Measurements from ENCODE around the gene CXCR6.

DNA sequence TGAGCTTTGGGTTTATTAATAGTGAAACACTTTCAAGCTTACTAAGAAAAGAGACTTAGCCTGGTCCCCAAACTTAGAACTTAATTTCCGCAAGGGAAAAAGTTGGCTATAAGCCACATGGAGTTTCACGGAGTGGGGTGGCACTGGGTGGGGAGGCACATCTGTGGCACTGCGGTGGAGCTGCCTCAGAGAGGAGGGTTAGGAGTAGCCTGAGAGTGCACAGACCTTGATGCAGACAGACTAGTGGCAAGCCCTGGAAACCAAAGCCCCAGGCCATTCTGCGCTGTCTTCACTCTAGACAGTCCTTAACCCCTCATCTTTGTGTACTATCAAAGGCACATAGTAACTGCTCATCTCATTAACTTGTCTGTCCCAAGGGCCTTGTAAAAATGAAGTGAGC is 22.0 kb downstream of the CXCR6 start:
- TF ChIP-seq FOXM1 (IDR thresholded peaks at IDR 0.05; ENCODE audit: borderline replicate concordance, low read depth), result no peak
- no peak for TF ChIP-seq TAF1 (IDR thresholded peaks at IDR 0.05; ENCODE audit: low read depth)
- TF ChIP-seq RAD21 (IDR thresholded peaks at IDR 0.05; ENCODE audit: low read depth), result no peak
- TF ChIP-seq EP300 (IDR thresholded peaks at IDR 0.05; ENCODE audit: borderline replicate concordance), result no peak
- no peak for TF ChIP-seq EGR1 (IDR thresholded peaks at IDR 0.05)
- TF ChIP-seq TEAD4 (IDR thresholded peaks at IDR 0.05), result no peak
- TF ChIP-seq ZBTB7A (IDR thresholded peaks at IDR 0.05; ENCODE audit: low read depth), result no peak
- TF ChIP-seq, protein P1, sequence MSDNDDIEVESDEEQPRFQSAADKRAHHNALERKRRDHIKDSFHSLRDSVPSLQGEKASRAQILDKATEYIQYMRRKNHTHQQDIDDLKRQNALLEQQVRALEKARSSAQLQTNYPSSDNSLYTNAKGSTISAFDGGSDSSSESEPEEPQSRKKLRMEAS (IDR thresholded peaks at IDR 0.05), result no peak

Data from Ishikawa (cell line).